AG04450 (cell line): ENCODE results near the gene PBX2. TPM values are rescaled to one million over a fixed set of nuclear protein-coding genes. Genes with fewer than 3 reads are reported as not detected.
A peak's percentile ranks its signal among the peaks of the same experiment; 100 is the strongest.

Experiments used
- CTCF ChIA-PET: fragments of 300-600, 350-600 bp; formaldehyde crosslinking; extraction: SDS; loops from one replicate; lab custom pipeline; 2022; ENCODE audit warnings: antibody characterized with exemption, inconsistent platforms; lab: Charles Lee
- POLR2A ChIA-PET: fragments of 350-600 bp; formaldehyde crosslinking; extraction: SDS; loops from one replicate; lab custom pipeline; 2021; ENCODE audit warnings: antibody characterized with exemption, inconsistent platforms; lab: Yijun Ruan, JAX
- DNase-seq: peaks from one replicate; pipeline ENCODE4 v3.0.0-alpha.2; 2011; ENCODE audit warnings: low read depth, low spot score
- H3K27ac ChIP-seq: one replicate; pipeline ENCODE4 v1.5.1; 2012; ENCODE audit warnings: low read depth, low read length, control low read depth
- H3K27me3 ChIP-seq: one replicate; pipeline ENCODE4 v1.6.0; 2012; ENCODE audit warnings: low read length; ENCODE audit not compliant: control insufficient read depth, insufficient read depth
- H3K4me3 ChIP-seq: 2 replicates; pipeline ENCODE4 v1.5.1; 2011; ENCODE audit warnings: mild to moderate bottlenecking, low read depth, low read length, control low read depth
- H3K9me3 ChIP-seq: 2 replicates; pipeline ENCODE4 v1.5.1; 2012; ENCODE audit warnings: low read length; ENCODE audit not compliant: control insufficient read depth, insufficient read depth
- CTCF ChIP-seq: IDR thresholded peaks from 2 replicates; pipeline ENCODE4 v1.5.1; 2011; ENCODE audit warnings: low read depth, low read length, control low read depth, inconsistent platforms
- polyA plus RNA-seq: library from polyadenylated mRNA; depleted of rRNA; stranded (reverse); fragments of >200 nt; gene quantifications from 2 replicates; pipeline ENCODE4 v1.2.3, GENCODE V29; 2011

The PBX2 gene
- polyA plus RNA-seq, 1 experiment = 56.5 TPM

- Histone ChIP-seq H3K4me3 (no peak overlapping the region), H3K27ac (no peak overlapping the region), H3K27me3 (peaks cover 6% of the 10 kb centered on the region), H3K9me3 (no peaks in the 10 kb centered on the region; the same call in 1 of the 2 replicates)
- TF ChIP-seq CTCF = no peak
- ChIA-PET CTCF (interaction anchor here (0.5 kb wide), 1 partner anchor 56 kb away, joined by 3 read pairs; no protein-coding TSS in a partner anchor), POLR2A (no interaction called here)
- DNase-seq = no peak
Observed at GRCh38 chr6:32198866-32199265, 8.9 kb upstream of the PBX2 start.

GRCh38 chr6:32198345-32198696, 8.3 kb upstream of the PBX2 start:
- ChIA-PET POLR2A (no interaction called here), CTCF (no interaction called here)
- no peak for DNase-seq
- peaks cover 6% of the 10 kb centered on the region for H3K27me3 ChIP-seq
- no peak overlapping the region for H3K27ac ChIP-seq
- no peaks in the 10 kb centered on the region; the same call in 1 of the 2 replicates for H3K9me3 ChIP-seq
- no peak for TF ChIP-seq CTCF
- no peak overlapping the region for H3K4me3 ChIP-seq

DNA sequence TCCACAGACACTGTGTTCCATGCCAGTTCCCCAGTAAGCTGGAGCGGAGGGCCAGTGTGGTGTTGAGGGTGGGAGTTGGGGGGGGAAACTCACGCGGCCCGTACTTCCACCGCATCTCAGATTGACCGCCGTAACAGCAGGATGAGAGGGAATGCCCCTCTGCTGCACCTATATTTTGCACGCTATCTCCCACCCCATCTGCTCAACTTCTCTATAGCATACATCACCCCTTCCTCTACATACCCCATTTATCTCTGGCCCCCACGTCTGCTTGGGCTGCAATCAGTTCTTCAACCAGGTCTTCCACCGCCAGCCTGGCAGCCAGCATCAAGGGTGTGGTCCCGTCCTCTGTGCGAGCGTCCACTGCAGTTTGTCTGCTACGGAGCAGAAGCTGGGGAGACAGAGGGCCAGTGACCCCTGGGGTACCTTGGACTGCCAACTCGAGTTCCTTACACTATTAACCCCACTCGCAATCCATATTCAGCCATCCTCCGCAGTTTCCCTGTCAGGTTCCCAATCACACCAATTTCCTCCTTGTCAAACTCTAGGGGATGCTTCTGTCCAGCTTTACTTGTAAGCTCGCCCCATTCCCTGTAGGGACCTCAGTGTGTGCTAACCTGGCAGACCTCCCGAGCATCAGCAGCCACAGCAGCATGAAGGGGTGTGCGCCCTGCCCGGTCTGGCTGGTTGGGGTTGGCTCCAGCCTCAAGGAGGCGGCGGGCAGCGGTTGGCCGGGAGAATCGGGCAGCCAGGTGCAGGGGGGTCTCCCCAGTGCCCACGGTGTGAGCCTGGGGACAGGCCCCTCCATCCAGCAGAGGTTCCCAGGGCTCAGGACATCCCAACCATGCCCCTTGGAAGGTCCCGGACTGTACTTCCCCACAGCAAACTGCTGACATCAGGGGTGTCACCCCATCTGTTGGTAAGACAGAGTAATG, 6.9 kb upstream of the PBX2 start:
- no peak for DNase-seq

GRCh38 chr6:32195902-32196681, 6.1 kb upstream of the PBX2 start:
- H3K9me3 ChIP-seq = no peaks in the 10 kb centered on the region; the same call in 1 of the 2 replicates
- H3K27ac ChIP-seq = peak overlapping the region; percentile 100
- H3K4me3 ChIP-seq = peak overlapping the region; percentile 83
- peaks cover 2% of the 10 kb centered on the region for H3K27me3 ChIP-seq
- DNase-seq = peak; percentile 55
- POLR2A ChIA-PET = interaction anchor here (0.6 to 2.0 kb wide), 8 partner anchors 19 to 1122 kb away, joined by 3 to 30 read pairs (median 8); partner anchors contain the start of genes ATF6B, FKBPL and ZBTB22
- CTCF ChIA-PET = interaction anchor here (0.6 to 2.1 kb wide), 29 partner anchors 10 to 1933 kb away, joined by 3 to 18 read pairs (median 4); partner anchors contain the start of genes AGPAT1, ATF6B, ATP6V1G2 and EGFL8
- TF ChIP-seq CTCF = no peak

More for the DNA sequence above, 6.9 kb upstream of the PBX2 start:
- Histone ChIP-seq H3K4me3 (peak overlapping the region; percentile 83), H3K27me3 (peaks cover 4% of the 10 kb centered on the region), H3K27ac (peak overlapping the region; percentile 100), H3K9me3 (no peaks in the 10 kb centered on the region; the same call in 1 of the 2 replicates)
- ChIA-PET CTCF (interaction anchor here (0.7 to 2.1 kb wide), 4 partner anchors 48 to 264 kb away, joined by 3 to 18 read pairs (median 8); partner anchors contain the start of gene ATF6B), POLR2A (interaction anchor here (0.6 to 2.0 kb wide), 2 partner anchors 68 to 410 kb away, joined by 6 to 13 read pairs; partner anchors contain the start of genes ATF6B and FKBPL)
- TF ChIP-seq CTCF = no peak
